Keratinocyte (primary cell): ENCODE measurements around the gene SLC12A6. TPM values are rescaled to one million over a fixed set of nuclear protein-coding genes. Genes with fewer than 3 reads are reported as not detected.

ENCODE experiments used
- DNase-seq: peaks from one replicate; pipeline ENCODE4 v3.0.0-alpha.2; 2011; ENCODE audit warnings: low read depth, missing footprints, low spot score
- FAIRE-seq: peaks from 2 replicates; lab custom pipeline; 2011; peaks lifted over from hg19 to GRCh38; lab: Jason Lieb, UNC
- H2AFZ ChIP-seq: 2 replicates; pipeline ENCODE4 v1.6.0; 2012; ENCODE audit warnings: low read length, control low read depth, inconsistent platforms; ENCODE audit not compliant: control insufficient read depth
- H3K27ac ChIP-seq: 2 replicates; pipeline ENCODE4 v1.5.1; 2011; ENCODE audit warnings: low read length; ENCODE audit not compliant: control insufficient read depth, insufficient read depth
- H3K27me3 ChIP-seq: 3 replicates; pipeline ENCODE4 v1.6.0; 2011; ENCODE audit warnings: low read length; ENCODE audit not compliant: control insufficient read depth, insufficient read depth; ENCODE audit errors: extremely low read depth
- H3K36me3 ChIP-seq, 2 experiments: 2 replicates in 1 of 2; 3 replicates in 1 of 2; pipeline ENCODE4 v1.5.1; 2011; ENCODE audit warnings: low read length in 2 of 2, mild to moderate bottlenecking in 1 of 2; ENCODE audit not compliant: control insufficient read depth in 2 of 2, insufficient read depth in 2 of 2; ENCODE audit errors: extremely low read depth in 1 of 2
- H3K4me1 ChIP-seq: 3 replicates; pipeline ENCODE4 v1.5.1; 2011; ENCODE audit warnings: low read length; ENCODE audit not compliant: control insufficient read depth, insufficient read depth; ENCODE audit errors: extremely low read depth
- H3K4me2 ChIP-seq: 3 replicates; pipeline ENCODE4 v1.6.0; 2011; ENCODE audit warnings: low read depth, low read length; ENCODE audit not compliant: control insufficient read depth, insufficient read depth; ENCODE audit errors: extremely low read depth
- H3K4me3 ChIP-seq, 3 experiments: fragments of 200-600 bp in 1 of 3; sonication (generic) in 1 of 3; 2 replicates in 2 of 3; 3 replicates in 1 of 3; pipeline ENCODE4 v1.5.1; 2011 to 2016; ENCODE audit warnings: low read length in 3 of 3, mild to moderate bottlenecking in 3 of 3, control low read depth in 2 of 3, inconsistent platforms in 1 of 3, low read depth in 1 of 3, mixed read lengths in 1 of 3, mixed run types in 1 of 3, moderate library complexity in 1 of 3; ENCODE audit not compliant: control insufficient read depth in 2 of 3, insufficient read depth in 2 of 3; ENCODE audit errors: extremely low read depth in 1 of 3
- H3K79me2 ChIP-seq: 2 replicates; pipeline ENCODE4 v1.6.0; 2012; ENCODE audit warnings: low read length; ENCODE audit not compliant: control insufficient read depth, insufficient read depth
- H3K9ac ChIP-seq: 3 replicates; pipeline ENCODE4 v1.6.0; 2011; ENCODE audit warnings: low read length; ENCODE audit not compliant: control insufficient read depth, insufficient read depth; ENCODE audit errors: extremely low read depth
- H3K9me1 ChIP-seq: 3 replicates; pipeline ENCODE4 v1.6.0; 2011; ENCODE audit warnings: low read length; ENCODE audit not compliant: control insufficient read depth, insufficient read depth; ENCODE audit errors: extremely low read depth
- H3K9me3 ChIP-seq: 2 replicates; pipeline ENCODE4 v1.5.1; 2012; ENCODE audit warnings: low read depth, low read length; ENCODE audit not compliant: control insufficient read depth
- H4K20me1 ChIP-seq: 3 replicates; pipeline ENCODE4 v1.6.0; 2011; ENCODE audit warnings: low read length; ENCODE audit not compliant: control insufficient read depth, insufficient read depth; ENCODE audit errors: extremely low read depth
- CTCF ChIP-seq, 3 experiments: IDR thresholded peaks in 1 of 3; conservative IDR thresholded peaks in 1 of 3; optimal IDR thresholded peaks in 1 of 3; 2 replicates in 2 of 3; 3 replicates in 1 of 3; pipeline versions ENCODE3 to v1.5.1; 2011; ENCODE audit warnings: low read length in 3 of 3, mild to moderate bottlenecking in 3 of 3, moderate library complexity in 2 of 3, control low read depth in 1 of 3, inconsistent platforms in 1 of 3; ENCODE audit not compliant: insufficient read depth in 2 of 3; ENCODE audit errors: extremely low read depth in 1 of 3
- EZH2 ChIP-seq: IDR thresholded peaks from one replicate; pipeline ENCODE4 v1.6.1; 2012; ENCODE audit warnings: inconsistent platforms, mild to moderate bottlenecking, low read length, moderate library complexity
- dilution Hi-C: fragments of 300-500 bp; cut with MboI; formaldehyde crosslinking; loops from one replicate; pipeline ENCODE4 v1.7.0; 2020; ENCODE audit warnings: low sequenced_read_pairs; ENCODE audit not compliant: extremely low pct_ligation_motif_present
- polyA plus RNA-seq, 5 experiments: library from polyadenylated mRNA; depleted of rRNA in 3 of 5; stranded (reverse) in 3 of 5; stranded (forward) in 1 of 5; unstranded in 1 of 5; fragments of >200 nt; gene quantifications; 1 replicate in 1 of 5; 2 replicates in 3 of 5; 3 replicates in 1 of 5; pipeline versions ENCODE4 v1.2.1 to v1.2.3, GENCODE V29; 2011 to 2012; ENCODE audit warnings: missing spikeins in 2 of 5, low read depth in 1 of 5, low replicate concordance in 1 of 5

Gene SLC12A6
- polyA plus RNA-seq, 1 donor (not counting 4 experiments of a cell fraction or from before 2014, with no cell fraction given), result 24.3 TPM

- Histone ChIP-seq H3K9ac (no peak overlapping the region), H3K4me1 (no peaks in the 10 kb centered on the region), H3K27ac (no peak overlapping the region), H3K4me3 (no peak overlapping the region), H3K9me3 (no peaks in the 10 kb centered on the region), H3K36me3 (no peaks in the 10 kb centered on the region), H3K79me2 (no peaks in the 10 kb centered on the region), H4K20me1 (no peaks in the 10 kb centered on the region), H3K9me1 (no peaks in the 10 kb centered on the region), H2AFZ (no peak overlapping the region), H3K27me3 (no peaks in the 10 kb centered on the region), H3K4me2 (no peak overlapping the region)
- no peak for DNase-seq
- FAIRE-seq, result no peak
- TF ChIP-seq CTCF (optimal IDR thresholded peaks at IDR 0.05 in 1 of 3, IDR thresholded peaks at IDR 0.05 in 1 of 3, conservative IDR thresholded peaks at IDR 0.05 in 1 of 3; ENCODE audit: extremely low read depth in 1 of 3, insufficient read depth in 2 of 3, low read length in 3 of 3), result no peak
- no peak for TF ChIP-seq EZH2
- dilution Hi-C loops, result no loop called here
Measured at GRCh38 chr15:34329006-34329405, 8.6 kb downstream of the SLC12A6 start.

- no peaks in the 10 kb centered on the region for H3K27me3 ChIP-seq
- no peak for FAIRE-seq
Measured at GRCh38 chr15:34327906-34328305, 9.7 kb downstream of the SLC12A6 start.

More at GRCh38 chr15:34327906-34328305, 9.7 kb downstream of the SLC12A6 start:
- TF ChIP-seq CTCF (optimal IDR thresholded peaks at IDR 0.05 in 1 of 3, IDR thresholded peaks at IDR 0.05 in 1 of 3, conservative IDR thresholded peaks at IDR 0.05 in 1 of 3; ENCODE audit: extremely low read depth in 1 of 3, insufficient read depth in 2 of 3, low read length in 3 of 3) (no peak), EZH2 (no peak)
- H3K9me3 ChIP-seq, result no peaks in the 10 kb centered on the region
- H4K20me1 ChIP-seq, result no peaks in the 10 kb centered on the region
- no peaks in the 10 kb centered on the region for H3K36me3 ChIP-seq
- no peaks in the 10 kb centered on the region for H3K9me1 ChIP-seq
- dilution Hi-C loops, result no loop called here
- H3K9ac ChIP-seq, result no peak overlapping the region
- no peak overlapping the region for H3K4me3 ChIP-seq
- H3K79me2 ChIP-seq, result no peaks in the 10 kb centered on the region
- no peak overlapping the region for H3K27ac ChIP-seq
- H3K4me2 ChIP-seq, result no peak overlapping the region
- no peaks in the 10 kb centered on the region for H3K4me1 ChIP-seq
- H2AFZ ChIP-seq, result no peak overlapping the region
- DNase-seq, result no peak
